Rectal smooth muscle tissue (tissue), 1 donor: Measurements from ENCODE around the gene VAT1L.
"Not testable (repeated sequence)": the region's sequence is repeated elsewhere in the genome, so short reads cannot be mapped to it uniquely, and the experiment has no call there.

ENCODE experiments used
- H3K27ac ChIP-seq: one replicate; pipeline ENCODE4 v1.7.0; 2013; ENCODE audit warnings: low read depth, low read length, inconsistent platforms
- H3K27me3 ChIP-seq: one replicate; pipeline ENCODE4 v1.7.0; 2013; ENCODE audit warnings: low read length; ENCODE audit not compliant: control insufficient read depth, insufficient read depth
- H3K36me3 ChIP-seq: one replicate; pipeline ENCODE4 v1.7.0; 2013; ENCODE audit warnings: low read length; ENCODE audit not compliant: control insufficient read depth, insufficient read depth
- H3K4me1 ChIP-seq: one replicate; pipeline ENCODE4 v1.7.0; 2013; ENCODE audit warnings: low read length; ENCODE audit not compliant: control insufficient read depth, insufficient read depth
- H3K4me3 ChIP-seq: one replicate; pipeline ENCODE4 v1.7.0; 2013; ENCODE audit warnings: low read length
- H3K9ac ChIP-seq: one replicate; pipeline ENCODE4 v1.7.0; 2013; ENCODE audit warnings: low read length

The VAT1L gene

GRCh38 chr16:77987810-77988209 is 199.4 kb downstream of the VAT1L start:
- no peak overlapping the region for H3K27ac ChIP-seq
- H3K36me3 ChIP-seq: no peaks in the 10 kb centered on the region
- H3K4me1 ChIP-seq: peaks cover 3% of the 10 kb centered on the region
- H3K4me3 ChIP-seq: no peak overlapping the region
- H3K27me3 ChIP-seq: no peaks in the 10 kb centered on the region
- no peak overlapping the region for H3K9ac ChIP-seq

GRCh38 chr16:77989846-77990245 is 201.5 kb downstream of the VAT1L start:
- H3K9ac ChIP-seq: no peak overlapping the region
- H3K4me3 ChIP-seq: no peak overlapping the region
- no peaks in the 10 kb centered on the region for H3K36me3 ChIP-seq
- peaks cover 4% of the 10 kb centered on the region for H3K4me1 ChIP-seq
- no peaks in the 10 kb centered on the region for H3K27me3 ChIP-seq
- no peak overlapping the region for H3K27ac ChIP-seq

- H3K27me3 ChIP-seq: no peaks in the 10 kb centered on the region
- H3K36me3 ChIP-seq: no peaks in the 10 kb centered on the region
- H3K4me1 ChIP-seq: peaks cover 4% of the 10 kb centered on the region
- H3K27ac ChIP-seq: no peak overlapping the region
- no peak overlapping the region for H3K9ac ChIP-seq
- no peak overlapping the region for H3K4me3 ChIP-seq
These were observed 203.3 kb downstream of the VAT1L start for GRCh38 chr16:77991701-77992100.

- H3K4me3 ChIP-seq, H3K36me3 ChIP-seq, H3K4me1 ChIP-seq, H3K9ac ChIP-seq, H3K27me3 ChIP-seq, H3K27ac ChIP-seq: not testable (repeated sequence)
These were observed 204.0 kb downstream of the VAT1L start for GRCh38 chr16:77992381-77992780.

- Histone ChIP-seq H3K4me1 (peaks cover 4% of the 10 kb centered on the region), H3K36me3 (no peaks in the 10 kb centered on the region), H3K9ac (no peak overlapping the region), H3K27ac (peak overlapping the region; percentile 64), H3K4me3 (no peak overlapping the region), H3K27me3 (no peaks in the 10 kb centered on the region)
These were observed 205.0 kb downstream of the VAT1L start for GRCh38 chr16:77993111-77993985.

- Histone ChIP-seq H3K4me1 (peaks cover 4% of the 10 kb centered on the region), H3K4me3 (no peak overlapping the region), H3K36me3 (no peaks in the 10 kb centered on the region), H3K9ac (no peak overlapping the region), H3K27ac (no peak overlapping the region), H3K27me3 (no peaks in the 10 kb centered on the region)
These were observed 207.6 kb downstream of the VAT1L start for GRCh38 chr16:77995843-77996455.

GRCh38 chr16:77998350-77999023 is 210.1 kb downstream of the VAT1L start:
- Histone ChIP-seq H3K27me3 (no peaks in the 10 kb centered on the region), H3K4me3 (no peak overlapping the region), H3K36me3 (no peaks in the 10 kb centered on the region), H3K27ac (no peak overlapping the region), H3K4me1 (no peaks in the 10 kb centered on the region), H3K9ac (no peak overlapping the region)

- H3K27me3 ChIP-seq: no peaks in the 10 kb centered on the region
- H3K9ac ChIP-seq: no peak overlapping the region
- no peaks in the 10 kb centered on the region for H3K36me3 ChIP-seq
- no peaks in the 10 kb centered on the region for H3K4me1 ChIP-seq
- no peak overlapping the region for H3K27ac ChIP-seq
- H3K4me3 ChIP-seq: no peak overlapping the region
These were observed 213.2 kb downstream of the VAT1L start for GRCh38 chr16:78001451-78002025.

- Histone ChIP-seq H3K4me3 (no peak overlapping the region), H3K27me3 (no peaks in the 10 kb centered on the region), H3K9ac (no peak overlapping the region), H3K27ac (no peak overlapping the region), H3K36me3 (no peaks in the 10 kb centered on the region), H3K4me1 (no peaks in the 10 kb centered on the region)
These were observed 214.7 kb downstream of the VAT1L start for GRCh38 chr16:78002915-78003538.

GRCh38 chr16:78004517-78004916 is 216.2 kb downstream of the VAT1L start:
- Histone ChIP-seq H3K27ac (no peak overlapping the region), H3K4me3 (no peak overlapping the region), H3K27me3 (no peaks in the 10 kb centered on the region), H3K4me1 (no peaks in the 10 kb centered on the region), H3K36me3 (no peaks in the 10 kb centered on the region), H3K9ac (no peak overlapping the region)

GRCh38 chr16:78005881-78006280 is 217.5 kb downstream of the VAT1L start:
- Histone ChIP-seq H3K27ac (no peak overlapping the region), H3K4me1 (no peaks in the 10 kb centered on the region), H3K9ac (no peak overlapping the region), H3K27me3 (no peaks in the 10 kb centered on the region), H3K36me3 (no peaks in the 10 kb centered on the region), H3K4me3 (no peak overlapping the region)

GRCh38 chr16:78007121-78007520 is 218.8 kb downstream of the VAT1L start:
- Histone ChIP-seq H3K4me1 (no peaks in the 10 kb centered on the region), H3K36me3 (no peaks in the 10 kb centered on the region), H3K27ac (no peak overlapping the region), H3K27me3 (no peaks in the 10 kb centered on the region), H3K9ac (no peak overlapping the region), H3K4me3 (no peak overlapping the region)
